Anterior cingulate cortex (tissue), 58 donors: ENCODE data around the gene CDCA7.
A peak's percentile ranks its signal among the peaks of the same experiment; 100 is the strongest.
"Not testable (repeated sequence)": the region's sequence is repeated elsewhere in the genome, so short reads cannot be mapped to it uniquely, and the experiment has no call there.

ENCODE experiments used
- DNase-seq, 58 donors: peaks; one replicate each; lab custom pipeline; 2025; lab: John Stamatoyannopoulos, UW

Gene CDCA7

GRCh38 chr2:173357346-173357745 lies 2.7 kb downstream of the CDCA7 start:
- DNase-seq: no peak

- no peak for DNase-seq
These were observed 3.9 kb downstream of the CDCA7 start for GRCh38 chr2:173358616-173359015.

GRCh38 chr2:173359231-173359630 lies 4.6 kb downstream of the CDCA7 start:
- DNase-seq: no peak

GRCh38 chr2:173370198-173370597 lies 15.5 kb downstream of the CDCA7 start:
- no peak for DNase-seq

DNA sequence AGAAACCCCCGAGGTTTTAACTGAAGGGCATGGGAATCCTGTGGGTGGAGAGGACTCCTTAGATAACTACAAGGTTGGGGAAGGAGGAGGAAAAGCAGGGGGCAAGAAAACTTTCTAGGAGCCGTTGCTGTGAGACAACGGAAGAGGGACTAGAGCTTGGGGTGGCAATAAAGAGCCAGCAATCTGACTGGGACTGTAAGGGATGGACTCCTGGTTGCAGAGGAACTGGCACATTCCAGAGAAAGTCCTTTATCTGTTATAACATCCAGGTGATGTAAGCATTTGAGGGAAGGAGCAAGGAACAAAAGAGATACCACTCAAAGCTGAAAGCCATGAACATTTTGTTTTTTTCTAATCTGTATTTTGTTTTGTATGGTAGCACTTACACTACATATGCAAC lies 16.4 kb downstream of the CDCA7 start:
- DNase-seq: no peak

DNA sequence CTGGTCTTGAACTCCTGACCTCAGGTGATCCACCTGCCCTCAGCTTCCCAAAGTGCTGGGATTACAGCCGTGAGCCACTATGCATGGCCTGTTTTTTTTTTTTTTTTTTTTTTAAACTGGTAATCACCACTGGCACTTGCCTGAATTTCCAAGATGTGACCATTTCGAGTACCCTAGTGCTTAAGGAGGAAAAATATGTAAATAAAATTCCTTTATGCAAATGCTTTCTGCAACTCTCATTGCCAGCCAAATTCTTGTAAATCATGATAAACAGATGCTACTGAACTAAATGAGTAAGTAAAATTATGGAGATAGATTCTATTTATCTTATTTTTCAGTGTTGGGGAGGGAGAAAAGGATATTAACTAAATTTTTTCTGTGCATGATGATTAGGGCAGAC lies 18.6 kb downstream of the CDCA7 start:
- no peak for DNase-seq

DNA sequence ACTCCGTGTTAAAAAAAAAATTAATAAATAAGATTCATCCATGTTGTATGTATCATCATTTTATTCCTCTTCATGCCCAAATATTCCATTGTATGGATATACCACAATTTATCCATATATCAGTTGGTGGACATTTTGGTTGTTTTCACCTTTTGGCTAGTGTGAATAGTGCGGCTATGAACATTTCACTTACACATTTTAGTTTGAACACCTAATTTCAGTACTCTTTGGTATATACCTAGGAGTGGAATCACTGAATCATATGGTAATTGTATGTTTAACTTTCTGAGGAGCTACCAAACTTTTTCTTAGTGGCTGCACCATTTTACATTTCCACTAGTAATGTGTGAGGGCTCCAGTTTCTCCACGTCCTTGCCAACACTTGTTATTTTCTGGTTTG lies 20.0 kb downstream of the CDCA7 start:
- DNase-seq: no peak

DNA sequence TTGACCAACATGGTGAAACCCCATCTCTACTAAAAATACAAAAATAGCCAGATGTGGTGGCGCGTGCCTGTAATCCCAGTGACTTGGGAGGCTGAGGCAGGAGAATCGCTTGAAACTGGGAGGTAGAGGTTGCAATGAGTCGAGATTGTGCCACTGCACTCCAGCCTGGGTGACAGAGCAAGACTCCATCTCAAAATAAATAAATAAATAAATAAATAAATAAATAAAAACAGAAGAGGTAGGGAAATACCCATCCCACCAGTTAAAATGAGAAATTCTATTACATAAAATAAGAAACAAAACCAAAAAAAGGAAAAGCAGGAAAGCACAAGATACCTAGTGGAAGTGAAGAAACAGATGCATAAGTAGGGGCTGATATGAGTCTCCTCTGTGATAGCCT lies 30.9 kb downstream of the CDCA7 start:
- DNase-seq: not testable (repeated sequence)

- no peak for DNase-seq
These were observed 31.5 kb downstream of the CDCA7 start for GRCh38 chr2:173386021-173386737.

DNA sequence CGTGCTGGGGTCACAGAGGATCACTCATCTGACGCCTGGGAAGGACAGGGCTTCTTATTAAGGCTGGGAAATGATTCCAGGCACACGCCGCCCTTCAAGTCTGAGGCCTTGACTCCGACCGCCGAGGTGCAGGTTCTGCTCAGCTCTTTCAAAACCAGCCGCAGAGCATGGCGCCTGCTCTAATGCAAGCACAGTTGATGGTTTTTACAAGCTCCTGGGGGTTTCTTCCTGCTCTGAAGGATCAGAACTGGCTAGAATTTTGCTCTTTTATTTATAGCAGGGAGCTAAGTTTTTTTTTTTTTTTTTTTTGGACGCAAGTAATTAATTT lies 32.0 kb downstream of the CDCA7 start:
- no peak for DNase-seq

- DNase-seq: no peak
These were observed 32.4 kb downstream of the CDCA7 start for GRCh38 chr2:173387079-173387478.

GRCh38 chr2:173387660-173388059 lies 33.0 kb downstream of the CDCA7 start:
- no peak for DNase-seq

DNA sequence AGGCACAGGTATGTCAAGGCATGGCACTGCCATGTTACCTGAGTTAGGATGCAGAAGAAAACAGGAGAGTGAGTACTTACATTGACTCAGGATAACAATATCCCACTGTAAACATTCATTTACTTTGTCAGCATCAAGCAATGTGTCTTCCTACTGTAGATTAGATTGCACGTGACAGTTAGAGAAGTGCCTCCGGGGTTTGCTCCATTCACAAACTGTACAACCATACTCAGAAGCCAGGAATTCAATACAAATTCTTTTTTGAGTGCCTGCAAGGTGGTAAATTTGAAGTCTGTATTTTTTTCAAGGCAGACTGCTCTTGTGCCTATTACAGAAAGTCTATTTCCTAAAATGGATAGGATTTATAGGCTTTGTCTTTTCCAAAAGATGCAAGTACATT lies 34.1 kb downstream of the CDCA7 start:
- DNase-seq: no peak

GRCh38 chr2:173390036-173390435 lies 35.4 kb downstream of the CDCA7 start:
- DNase-seq: no peak

DNA sequence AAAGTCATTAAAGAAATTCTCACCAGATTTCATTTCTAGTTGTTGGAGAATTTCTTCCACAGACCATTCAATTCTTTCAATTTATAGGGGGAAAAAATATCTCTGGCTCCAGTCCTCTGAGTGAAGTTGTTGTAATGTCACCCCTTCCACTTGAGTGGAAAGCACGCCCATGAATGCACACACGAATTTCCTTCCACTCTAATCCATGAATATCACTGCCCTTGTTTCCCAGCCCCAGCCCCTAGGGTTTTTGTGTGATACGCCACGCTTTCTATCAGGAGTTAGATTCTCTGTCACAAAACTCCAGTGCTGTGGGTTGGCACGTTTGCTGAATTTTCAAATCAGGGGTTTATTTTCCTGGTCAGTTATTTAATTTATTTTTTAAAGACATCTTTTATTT lies 38.1 kb downstream of the CDCA7 start:
- no peak for DNase-seq

- DNase-seq: peak in 1 of 58 donors; percentile 17
These were observed 38.5 kb downstream of the CDCA7 start for GRCh38 chr2:173393186-173393585.

DNA sequence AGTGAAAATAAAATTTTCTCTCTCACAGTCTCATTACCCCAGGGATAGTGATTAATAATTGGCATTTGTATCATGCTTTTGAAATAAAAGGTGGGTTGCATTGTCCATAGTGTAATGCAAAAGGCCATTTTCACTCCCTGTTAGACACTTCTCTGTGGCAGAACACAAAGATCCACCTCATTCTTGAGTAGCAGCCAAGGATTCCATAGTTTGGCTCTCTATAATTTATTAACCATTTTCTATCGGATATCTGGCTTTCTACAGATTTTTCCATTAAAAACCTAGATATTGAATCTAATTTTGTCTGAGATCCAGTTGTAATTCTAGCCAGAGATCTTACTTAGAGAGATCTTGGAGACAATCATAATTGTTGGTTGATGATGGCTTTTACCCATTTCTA lies 39.0 kb downstream of the CDCA7 start:
- DNase-seq: no peak

- no peak for DNase-seq
These were observed 39.7 kb downstream of the CDCA7 start for GRCh38 chr2:173394091-173394974.

DNA sequence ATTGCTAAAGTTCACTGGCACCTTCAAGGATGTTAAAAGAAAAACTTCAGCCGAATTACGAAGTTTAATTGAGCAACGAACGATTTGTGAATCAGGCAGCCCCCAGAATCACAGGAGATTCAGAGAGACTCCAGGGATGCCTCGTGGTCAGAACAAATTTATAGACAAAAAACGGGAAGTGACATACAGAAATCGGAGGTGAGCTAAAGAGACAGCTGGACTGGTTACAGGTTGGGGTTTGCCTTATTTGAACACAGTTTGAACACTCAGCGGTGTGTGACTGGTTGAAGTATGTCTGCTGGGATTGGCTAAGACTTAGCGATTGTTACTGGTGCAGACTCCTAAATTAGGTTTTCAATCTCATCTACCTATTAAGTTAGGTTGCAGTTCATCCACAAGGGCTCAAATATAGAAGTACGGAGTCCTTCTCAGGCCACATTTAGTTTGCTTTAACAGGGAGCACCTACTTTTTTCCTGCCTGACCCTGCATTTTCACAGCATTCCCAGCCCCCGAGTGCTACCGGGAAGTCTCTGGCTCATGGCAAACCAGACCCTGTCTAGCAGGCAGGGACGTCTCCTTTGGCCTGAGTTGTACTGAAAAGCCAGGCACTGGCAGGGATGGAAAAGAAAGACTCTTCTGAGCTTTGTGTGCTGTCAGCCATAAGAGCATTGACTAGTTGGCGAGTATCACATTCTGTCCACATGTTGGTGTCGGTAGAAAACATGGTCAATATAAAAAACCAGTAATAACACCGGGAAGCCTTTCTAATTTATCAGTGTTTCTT lies 41.1 kb downstream of the CDCA7 start:
- no peak for DNase-seq

DNA sequence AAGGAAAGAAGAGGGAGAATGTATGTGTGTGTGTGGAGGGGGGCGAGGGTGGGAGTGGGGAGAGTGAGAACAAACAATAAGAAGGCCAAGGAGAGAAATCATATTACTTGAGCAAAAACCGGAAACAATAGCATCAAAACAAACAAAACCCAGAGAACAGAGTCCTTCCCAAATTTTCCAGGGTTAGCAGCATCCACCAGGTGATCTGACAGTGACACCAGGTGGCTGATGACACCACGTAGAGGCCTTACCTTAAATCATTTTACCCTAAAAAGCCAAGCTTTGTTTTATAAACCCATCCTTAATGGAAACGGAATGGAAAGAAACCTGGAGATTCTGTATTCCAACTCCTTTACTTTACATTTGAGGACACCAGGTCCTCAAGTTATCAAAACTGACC lies 42.9 kb downstream of the CDCA7 start:
- no peak for DNase-seq

GRCh38 chr2:173399229-173399628 lies 44.6 kb downstream of the CDCA7 start:
- no peak for DNase-seq
